ENCODE results near the gene SLC2A10.

The SLC2A10 gene

DNA sequence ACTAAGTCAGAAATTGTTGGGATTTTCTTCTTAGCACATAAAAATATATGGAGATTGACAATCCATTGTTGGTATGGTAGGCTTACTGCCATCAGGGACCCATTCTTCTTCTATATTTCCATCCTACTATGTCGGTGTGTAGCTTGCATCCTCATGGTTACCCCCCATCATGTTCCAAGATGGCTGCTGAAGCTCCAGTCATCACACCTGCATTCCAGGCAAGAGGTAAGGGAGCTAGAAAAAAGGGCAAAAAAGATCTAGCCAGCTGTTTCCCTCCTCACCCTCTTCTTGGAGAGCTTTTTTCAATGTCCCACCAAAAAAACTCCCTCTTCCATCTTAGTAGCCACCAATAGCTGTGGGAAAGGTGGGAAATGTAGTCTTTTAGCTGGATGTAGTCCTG lies 13.6 kb downstream of the SLC2A10 start:
- Histone ChIP-seq H2AFZ (ENCODE audit: low read depth, low read length) (no peak overlapping the region), H3K27me3 (ENCODE audit: low read depth, low read length) (no peaks in the 10 kb centered on the region), H4K20me1 (ENCODE audit: insufficient read depth, low read length) (no peaks in the 10 kb centered on the region), H3K79me2 (ENCODE audit: low read length) (no peaks in the 10 kb centered on the region), H3K4me2 (ENCODE audit: low read length) (no peak overlapping the region), H3K9me3 (ENCODE audit: insufficient read depth, low read length) (peaks cover 7% of the 10 kb centered on the region; the same call in 1 of the 2 replicates), H3K4me3 (ENCODE audit: low read length) (no peak overlapping the region), H3K36me3 (replicated peaks; ENCODE audit: low read depth, low read length) (no peaks in the 10 kb centered on the region), H3K9ac (ENCODE audit: low read length) (no peak overlapping the region), H3K27ac (ENCODE audit: low read length) (no peak overlapping the region), H3K4me1 (ENCODE audit: low read length) (peaks cover 14% of the 10 kb centered on the region)
- TF ChIP-seq, protein P1, sequence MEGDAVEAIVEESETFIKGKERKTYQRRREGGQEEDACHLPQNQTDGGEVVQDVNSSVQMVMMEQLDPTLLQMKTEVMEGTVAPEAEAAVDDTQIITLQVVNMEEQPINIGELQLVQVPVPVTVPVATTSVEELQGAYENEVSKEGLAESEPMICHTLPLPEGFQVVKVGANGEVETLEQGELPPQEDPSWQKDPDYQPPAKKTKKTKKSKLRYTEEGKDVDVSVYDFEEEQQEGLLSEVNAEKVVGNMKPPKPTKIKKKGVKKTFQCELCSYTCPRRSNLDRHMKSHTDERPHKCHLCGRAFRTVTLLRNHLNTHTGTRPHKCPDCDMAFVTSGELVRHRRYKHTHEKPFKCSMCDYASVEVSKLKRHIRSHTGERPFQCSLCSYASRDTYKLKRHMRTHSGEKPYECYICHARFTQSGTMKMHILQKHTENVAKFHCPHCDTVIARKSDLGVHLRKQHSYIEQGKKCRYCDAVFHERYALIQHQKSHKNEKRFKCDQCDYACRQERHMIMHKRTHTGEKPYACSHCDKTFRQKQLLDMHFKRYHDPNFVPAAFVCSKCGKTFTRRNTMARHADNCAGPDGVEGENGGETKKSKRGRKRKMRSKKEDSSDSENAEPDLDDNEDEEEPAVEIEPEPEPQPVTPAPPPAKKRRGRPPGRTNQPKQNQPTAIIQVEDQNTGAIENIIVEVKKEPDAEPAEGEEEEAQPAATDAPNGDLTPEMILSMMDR (IDR thresholded peaks at IDR 0.05; ENCODE audit: low read depth, low read length), result no peak
- no peak for TF ChIP-seq EZH2phosphoT487 (IDR thresholded peaks at IDR 0.05; ENCODE audit: low read depth)

DNA sequence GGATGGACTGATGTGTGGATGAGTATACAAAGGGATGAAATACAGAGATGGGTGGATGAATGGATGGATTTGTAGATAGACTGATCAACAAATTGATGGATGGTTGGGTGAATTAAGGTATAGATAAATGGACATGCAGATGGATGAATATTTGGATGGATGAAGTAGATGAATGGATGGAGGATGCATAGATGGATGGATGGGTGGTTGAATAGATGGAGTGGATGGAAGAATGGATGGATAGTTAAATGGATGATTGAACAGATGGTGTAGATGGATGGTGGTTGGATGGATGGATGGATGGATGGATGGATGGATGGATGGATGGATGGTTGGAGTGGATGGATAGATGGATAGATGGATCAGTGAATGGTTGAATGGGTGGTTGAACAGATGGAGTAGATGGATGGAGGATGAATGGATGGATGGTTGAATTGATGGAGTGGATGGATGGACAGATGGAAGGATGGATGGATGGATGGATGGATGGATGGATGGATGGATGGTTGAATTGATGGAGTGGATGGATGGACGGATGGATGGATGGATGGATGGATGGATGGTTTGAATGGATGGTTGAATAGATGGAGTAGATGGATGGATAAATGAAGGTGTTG lies 15.0 kb downstream of the SLC2A10 start:
- Histone ChIP-seq H4K20me1 (ENCODE audit: insufficient read depth, low read length) (no peaks in the 10 kb centered on the region), H3K4me1 (ENCODE audit: low read length) (peaks cover 14% of the 10 kb centered on the region), H3K4me2 (ENCODE audit: low read length) (no peak overlapping the region), H3K27ac (ENCODE audit: low read length) (no peak overlapping the region), H3K4me3 (ENCODE audit: low read length) (no peak overlapping the region), H3K79me2 (ENCODE audit: low read length) (no peaks in the 10 kb centered on the region), H3K27me3 (ENCODE audit: low read depth, low read length) (no peaks in the 10 kb centered on the region), H3K36me3 (replicated peaks; ENCODE audit: low read depth, low read length) (no peaks in the 10 kb centered on the region), H3K9me3 (ENCODE audit: insufficient read depth, low read length) (peaks cover 7% of the 10 kb centered on the region; the same call in 1 of the 2 replicates), H3K9ac (ENCODE audit: low read length) (no peak overlapping the region), H2AFZ (ENCODE audit: low read depth, low read length) (no peak overlapping the region)
- TF ChIP-seq, protein P1 (IDR thresholded peaks at IDR 0.05; ENCODE audit: low read depth, low read length), result no peak
- TF ChIP-seq EZH2phosphoT487 (IDR thresholded peaks at IDR 0.05; ENCODE audit: low read depth), result no peak

DNA sequence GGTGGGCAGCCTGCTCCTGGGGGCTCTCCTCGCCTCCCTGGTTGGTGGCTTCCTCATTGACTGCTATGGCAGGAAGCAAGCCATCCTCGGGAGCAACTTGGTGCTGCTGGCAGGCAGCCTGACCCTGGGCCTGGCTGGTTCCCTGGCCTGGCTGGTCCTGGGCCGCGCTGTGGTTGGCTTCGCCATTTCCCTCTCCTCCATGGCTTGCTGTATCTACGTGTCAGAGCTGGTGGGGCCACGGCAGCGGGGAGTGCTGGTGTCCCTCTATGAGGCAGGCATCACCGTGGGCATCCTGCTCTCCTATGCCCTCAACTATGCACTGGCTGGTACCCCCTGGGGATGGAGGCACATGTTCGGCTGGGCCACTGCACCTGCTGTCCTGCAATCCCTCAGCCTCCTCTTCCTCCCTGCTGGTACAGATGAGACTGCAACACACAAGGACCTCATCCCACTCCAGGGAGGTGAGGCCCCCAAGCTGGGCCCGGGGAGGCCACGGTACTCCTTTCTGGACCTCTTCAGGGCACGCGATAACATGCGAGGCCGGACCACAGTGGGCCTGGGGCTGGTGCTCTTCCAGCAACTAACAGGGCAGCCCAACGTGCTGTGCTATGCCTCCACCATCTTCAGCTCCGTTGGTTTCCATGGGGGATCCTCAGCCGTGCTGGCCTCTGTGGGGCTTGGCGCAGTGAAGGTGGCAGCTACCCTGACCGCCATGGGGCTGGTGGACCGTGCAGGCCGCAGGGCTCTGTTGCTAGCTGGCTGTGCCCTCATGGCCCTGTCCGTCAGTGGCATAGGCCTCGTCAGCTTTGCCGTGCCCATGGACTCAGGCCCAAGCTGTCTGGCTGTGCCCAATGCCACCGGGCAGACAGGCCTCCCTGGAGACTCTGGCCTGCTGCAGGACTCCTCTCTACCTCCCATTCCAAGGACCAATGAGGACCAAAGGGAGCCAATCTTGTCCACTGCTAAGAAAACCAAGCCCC lies 16.0 kb downstream of the SLC2A10 start:
- Histone ChIP-seq H4K20me1 (ENCODE audit: insufficient read depth, low read length) (no peaks in the 10 kb centered on the region), H3K79me2 (ENCODE audit: low read length) (no peaks in the 10 kb centered on the region), H3K9ac (ENCODE audit: low read length) (no peak overlapping the region), H3K27ac (ENCODE audit: low read length) (no peak overlapping the region), H3K4me3 (ENCODE audit: low read length) (no peak overlapping the region), H3K36me3 (replicated peaks; ENCODE audit: low read depth, low read length) (no peaks in the 10 kb centered on the region), H3K4me2 (ENCODE audit: low read length) (peak overlapping the region; percentile 23; the same call in 1 of the 2 replicates), H2AFZ (ENCODE audit: low read depth, low read length) (no peak overlapping the region), H3K4me1 (ENCODE audit: low read length) (peaks cover 14% of the 10 kb centered on the region), H3K9me3 (ENCODE audit: insufficient read depth, low read length) (peaks cover 7% of the 10 kb centered on the region; the same call in 1 of the 2 replicates), H3K27me3 (ENCODE audit: low read depth, low read length) (no peaks in the 10 kb centered on the region)
- TF ChIP-seq, protein P1 (IDR thresholded peaks at IDR 0.05; ENCODE audit: low read depth, low read length), result no peak
- TF ChIP-seq EZH2phosphoT487 (IDR thresholded peaks at IDR 0.05; ENCODE audit: low read depth), result no peak

DNA sequence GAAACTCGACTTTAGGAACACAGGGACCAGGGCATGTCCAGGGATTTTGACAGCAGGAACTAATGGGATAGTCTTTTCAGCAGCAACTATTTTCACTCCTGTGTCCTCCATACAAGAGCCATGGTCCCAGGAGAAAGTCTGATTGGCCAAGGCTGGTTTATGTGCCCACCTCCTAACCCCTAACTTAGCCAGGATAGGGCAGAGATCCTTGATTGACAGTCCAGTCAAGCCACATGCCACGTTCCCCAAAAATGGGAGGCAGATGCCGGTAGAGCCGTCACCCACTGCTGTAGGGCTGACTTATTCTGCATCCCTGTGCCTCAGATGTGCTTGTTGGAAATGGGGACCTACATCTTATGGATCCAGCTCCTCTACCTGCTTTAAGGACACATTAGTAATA lies 22.3 kb downstream of the SLC2A10 start:
- Histone ChIP-seq H3K27me3 (ENCODE audit: low read depth, low read length) (peaks cover 5% of the 10 kb centered on the region; the same call in 1 of the 2 replicates), H3K79me2 (ENCODE audit: low read length) (no peaks in the 10 kb centered on the region), H2AFZ (ENCODE audit: low read depth, low read length) (no peak overlapping the region), H3K36me3 (replicated peaks; ENCODE audit: low read depth, low read length) (no peaks in the 10 kb centered on the region), H3K4me3 (ENCODE audit: low read length) (no peak overlapping the region), H4K20me1 (ENCODE audit: insufficient read depth, low read length) (no peaks in the 10 kb centered on the region), H3K4me1 (ENCODE audit: low read length) (peaks cover 1% of the 10 kb centered on the region; the same call in 1 of the 2 replicates), H3K27ac (ENCODE audit: low read length) (no peak overlapping the region), H3K4me2 (ENCODE audit: low read length) (no peak overlapping the region), H3K9ac (ENCODE audit: low read length) (no peak overlapping the region), H3K9me3 (ENCODE audit: insufficient read depth, low read length) (no peaks in the 10 kb centered on the region)
- no peak for TF ChIP-seq EZH2phosphoT487 (IDR thresholded peaks at IDR 0.05; ENCODE audit: low read depth)
- TF ChIP-seq, protein P1 (IDR thresholded peaks at IDR 0.05; ENCODE audit: low read depth, low read length), result no peak

All from OCI-LY3 (cell line).